Tibial nerve (tissue), 4 donors: ENCODE data around the gene ADGRG3. TPM values are rescaled to one million over a fixed set of nuclear protein-coding genes. Genes with fewer than 3 reads are reported as not detected.

ENCODE experiments used
- DNase-seq, 2 donors: peaks; one replicate each; pipeline ENCODE4 v3.0.0-alpha.2; 2019; ENCODE audit warnings: low spot score in 2 of 2
- H3K27ac ChIP-seq, 4 donors: fragments of 200-600 bp; sonication (generic) in 3 of 4; one replicate each; pipeline ENCODE4 v1.5.1; 2017 to 2019; ENCODE audit warnings: mild to moderate bottlenecking in 1 of 4
- H3K27me3 ChIP-seq, 2 donors: fragments of 200-600 bp; sonication (generic) in 1 of 2; one replicate each; pipeline versions ENCODE4 v1.5.1 to v1.6.0; 2017 to 2019
- H3K36me3 ChIP-seq, 3 donors: fragments of 200-600 bp; sonication (generic); one replicate each; pipeline ENCODE4 v1.5.1; 2018 to 2019
- H3K4me1 ChIP-seq, 4 donors: fragments of 200-600 bp; sonication (generic) in 3 of 4; one replicate each; pipeline ENCODE4 v1.5.1; 2017 to 2019
- H3K4me3 ChIP-seq, 4 donors: fragments of 200-600 bp; sonication (generic) in 3 of 4; one replicate each; pipeline ENCODE4 v1.5.1; 2017 to 2019; ENCODE audit warnings: mild to moderate bottlenecking in 1 of 4, moderate library complexity in 1 of 4
- H3K9me3 ChIP-seq, 4 donors: fragments of 200-600 bp; sonication (generic) in 3 of 4; one replicate each; pipeline ENCODE4 v1.5.1; 2017 to 2019
- EP300 ChIP-seq, 2 donors: sonication (generic); formaldehyde crosslinking; IDR thresholded peaks; one replicate each; pipeline ENCODE4 v1.6.1; 2017; ENCODE audit warnings: antibody characterized with exemption in 2 of 2, mild to moderate bottlenecking in 1 of 2
- POLR2A ChIP-seq, 2 donors: fragments of 450-650 bp; IDR thresholded peaks; one replicate each; pipeline ENCODE4 v1.6.1; 2017; ENCODE audit warnings: antibody characterized with exemption in 2 of 2, mild to moderate bottlenecking in 2 of 2, moderate library complexity in 2 of 2
- WGBS, 2 donors: methylation state at CpG; one replicate each; pipeline ENCODE4 v1.1.5; 2018; 5-methylcytosine and 5-hydroxymethylcytosine counted together
- total RNA-seq, 4 donors: library from RNA; depleted of rRNA; stranded (reverse); fragments of >200 nt; gene quantifications; one replicate each; pipeline ENCODE4 v1.1.0, GENCODE V29; 2016
- TF ChIP-seq, protein P1 (sequence below), 5 experiments: fragments of 200-600 bp in 3 of 5; fragments of 450-650 bp in 2 of 5; sonication (generic) in 3 of 5; IDR thresholded peaks; one replicate each; pipeline ENCODE4 v1.5.1; 2016 to 2019; ENCODE audit warnings: antibody characterized with exemption in 5 of 5, mild to moderate bottlenecking in 3 of 5, moderate library complexity in 2 of 5

ADGRG3 gene
- total RNA-seq, 4 donors from 2014 or later: 0.21 to 1.8 (median 0.90) TPM; not detected in 1

DNA sequence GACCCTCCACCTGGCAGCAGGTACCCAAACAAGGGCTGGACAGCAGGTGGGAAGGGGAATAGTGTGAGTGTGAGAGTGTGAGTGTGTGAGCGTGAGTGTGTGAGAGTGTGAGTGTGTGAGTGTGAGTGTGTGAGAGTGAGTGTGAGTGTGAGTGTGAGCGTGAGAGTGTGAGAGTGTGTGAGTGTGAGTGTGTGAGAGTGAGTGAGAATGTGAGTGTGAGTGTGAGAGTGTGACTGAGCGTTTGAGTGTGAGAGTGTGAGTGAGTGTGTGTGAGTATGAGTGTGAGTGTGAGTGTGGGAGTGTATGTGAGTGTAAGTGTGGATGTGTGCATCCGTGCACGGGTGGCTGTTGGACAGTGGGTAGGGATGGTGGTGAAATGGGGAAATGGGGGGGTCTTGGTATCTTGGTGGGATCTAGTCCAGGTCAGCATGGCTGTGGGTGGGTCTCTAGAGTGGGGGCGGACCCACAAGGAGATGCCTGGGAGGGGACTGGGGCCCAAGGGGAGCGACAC is 39.3 kb upstream of the ADGRG3 start:
- 58 to 75% methylated on average over 6 to 7 of the region's 7 CpGs for WGBS, 2 donors
- Histone ChIP-seq H3K4me3 (peak overlapping the region; percentile 13 to 43 (median 32)), H3K27ac (peak overlapping the region; percentile 47 to 95 (median 74))

DNA sequence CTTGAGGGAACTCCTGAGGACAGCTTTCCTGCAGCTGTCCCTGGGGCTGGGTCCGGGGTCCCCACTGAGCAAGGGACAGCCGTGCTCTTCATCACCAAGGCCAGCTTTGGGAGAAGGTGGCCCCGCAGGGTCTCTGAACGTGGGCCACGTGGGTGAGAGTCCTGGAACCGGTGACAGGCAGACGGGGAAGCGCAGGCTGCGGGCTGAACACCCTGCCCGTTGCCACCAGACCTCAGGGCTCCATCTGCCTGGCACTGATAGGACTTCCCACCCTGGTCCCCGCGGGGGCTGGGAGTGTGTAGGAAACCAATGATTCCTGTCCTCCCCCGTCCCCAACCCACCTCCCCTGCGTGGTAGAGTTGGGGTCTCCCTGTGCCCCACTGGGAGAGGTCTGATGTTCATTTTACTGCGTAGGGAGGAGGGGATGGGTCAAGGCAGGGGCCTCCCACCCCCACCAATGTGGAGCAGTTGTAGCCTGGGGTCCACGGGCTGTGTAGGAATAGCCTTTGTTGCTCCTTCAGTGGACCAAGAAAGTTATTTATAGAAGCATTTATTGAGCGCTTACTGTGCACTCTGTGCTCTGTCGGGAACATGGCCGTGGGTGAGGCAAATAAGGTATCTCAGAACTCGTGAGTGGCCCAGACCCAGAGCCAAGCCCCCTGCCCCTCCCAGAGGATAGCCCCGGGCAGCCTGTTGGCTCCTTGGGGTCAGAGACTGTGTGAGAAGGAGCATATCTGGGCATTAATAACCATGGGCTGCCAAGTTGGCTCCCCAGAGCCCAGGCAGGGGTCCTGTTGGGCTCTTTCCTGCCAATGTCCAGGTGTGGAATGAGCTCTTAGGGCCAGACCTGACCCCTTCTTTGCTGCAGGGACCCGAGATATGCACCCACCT is 38.3 kb upstream of the ADGRG3 start:
- peak overlapping the region in 3 of 4 donors; percentile 62 to 95 (median 86) for H3K27ac ChIP-seq
- peaks cover 0 to 12% of the 10 kb centered on the region in 2 donors for H3K27me3 ChIP-seq
- no peaks in the 10 kb centered on the region for H3K36me3 ChIP-seq

More for the DNA sequence above, 39.3 kb upstream of the ADGRG3 start:
- Histone ChIP-seq H3K4me1 (peaks cover 0 to 70% (median 24%) of the 10 kb centered on the region in 4 donors), H3K9me3 (no peaks in the 10 kb centered on the region), H3K27me3 (peaks cover 0 to 12% of the 10 kb centered on the region in 2 donors), H3K36me3 (no peaks in the 10 kb centered on the region)
- no peak for TF ChIP-seq EP300 (IDR thresholded peaks at IDR 0.05)
- TF ChIP-seq, protein P1, sequence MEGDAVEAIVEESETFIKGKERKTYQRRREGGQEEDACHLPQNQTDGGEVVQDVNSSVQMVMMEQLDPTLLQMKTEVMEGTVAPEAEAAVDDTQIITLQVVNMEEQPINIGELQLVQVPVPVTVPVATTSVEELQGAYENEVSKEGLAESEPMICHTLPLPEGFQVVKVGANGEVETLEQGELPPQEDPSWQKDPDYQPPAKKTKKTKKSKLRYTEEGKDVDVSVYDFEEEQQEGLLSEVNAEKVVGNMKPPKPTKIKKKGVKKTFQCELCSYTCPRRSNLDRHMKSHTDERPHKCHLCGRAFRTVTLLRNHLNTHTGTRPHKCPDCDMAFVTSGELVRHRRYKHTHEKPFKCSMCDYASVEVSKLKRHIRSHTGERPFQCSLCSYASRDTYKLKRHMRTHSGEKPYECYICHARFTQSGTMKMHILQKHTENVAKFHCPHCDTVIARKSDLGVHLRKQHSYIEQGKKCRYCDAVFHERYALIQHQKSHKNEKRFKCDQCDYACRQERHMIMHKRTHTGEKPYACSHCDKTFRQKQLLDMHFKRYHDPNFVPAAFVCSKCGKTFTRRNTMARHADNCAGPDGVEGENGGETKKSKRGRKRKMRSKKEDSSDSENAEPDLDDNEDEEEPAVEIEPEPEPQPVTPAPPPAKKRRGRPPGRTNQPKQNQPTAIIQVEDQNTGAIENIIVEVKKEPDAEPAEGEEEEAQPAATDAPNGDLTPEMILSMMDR (IDR thresholded peaks at IDR 0.05): no peak
- no peak for TF ChIP-seq POLR2A (IDR thresholded peaks at IDR 0.05)
- no peak for DNase-seq

DNA sequence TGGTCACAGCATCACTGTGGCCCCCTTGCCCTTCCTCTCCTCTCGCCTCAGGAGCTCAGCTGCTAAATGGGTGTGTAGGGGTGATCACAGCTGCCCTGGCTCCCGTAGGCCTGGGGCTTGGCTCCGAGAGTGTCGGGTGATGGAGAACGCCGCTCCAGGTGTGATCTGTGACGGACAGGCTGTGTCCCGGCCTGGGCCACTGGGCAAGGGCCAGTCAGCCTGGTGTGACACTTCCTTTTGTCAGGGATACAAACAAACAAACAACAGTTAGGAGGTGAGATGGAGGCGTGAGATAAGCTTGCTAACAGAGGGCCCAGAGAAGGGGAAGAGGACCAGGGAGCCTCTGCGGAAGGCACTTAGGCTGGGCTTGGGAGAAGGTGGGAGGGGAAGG is 37.7 kb upstream of the ADGRG3 start:
- Histone ChIP-seq H3K9me3 (no peaks in the 10 kb centered on the region), H3K4me1 (peaks cover 0 to 71% (median 38%) of the 10 kb centered on the region in 4 donors), H3K27ac (peak overlapping the region in 3 of 4 donors; percentile 62 to 95 (median 86)), H3K27me3 (peaks cover 0 to 12% of the 10 kb centered on the region in 2 donors), H3K36me3 (no peaks in the 10 kb centered on the region), H3K4me3 (peak overlapping the region in 3 of 4 donors; percentile 15 to 43 (median 40))
- 82 to 85% methylated on average over 9 to 10 of the region's 10 CpGs for WGBS, 2 donors
- TF ChIP-seq, protein P1 (IDR thresholded peaks at IDR 0.05): no peak
- TF ChIP-seq POLR2A (IDR thresholded peaks at IDR 0.05) (no peak), EP300 (IDR thresholded peaks at IDR 0.05) (no peak)
- no peak for DNase-seq

More for the DNA sequence above, 38.3 kb upstream of the ADGRG3 start:
- Histone ChIP-seq H3K4me3 (peak overlapping the region; percentile 15 to 43 (median 32)), H3K4me1 (peaks cover 0 to 70% (median 32%) of the 10 kb centered on the region in 4 donors), H3K9me3 (no peaks in the 10 kb centered on the region)
- DNase-seq: no peak
- TF ChIP-seq EP300 (IDR thresholded peaks at IDR 0.05) (no peak), POLR2A (IDR thresholded peaks at IDR 0.05) (no peak)
- TF ChIP-seq, protein P1 (IDR thresholded peaks at IDR 0.05): no peak
- WGBS, 2 donors: 52 to 68% methylated on average over 15 to 21 of the region's 22 CpGs

DNA sequence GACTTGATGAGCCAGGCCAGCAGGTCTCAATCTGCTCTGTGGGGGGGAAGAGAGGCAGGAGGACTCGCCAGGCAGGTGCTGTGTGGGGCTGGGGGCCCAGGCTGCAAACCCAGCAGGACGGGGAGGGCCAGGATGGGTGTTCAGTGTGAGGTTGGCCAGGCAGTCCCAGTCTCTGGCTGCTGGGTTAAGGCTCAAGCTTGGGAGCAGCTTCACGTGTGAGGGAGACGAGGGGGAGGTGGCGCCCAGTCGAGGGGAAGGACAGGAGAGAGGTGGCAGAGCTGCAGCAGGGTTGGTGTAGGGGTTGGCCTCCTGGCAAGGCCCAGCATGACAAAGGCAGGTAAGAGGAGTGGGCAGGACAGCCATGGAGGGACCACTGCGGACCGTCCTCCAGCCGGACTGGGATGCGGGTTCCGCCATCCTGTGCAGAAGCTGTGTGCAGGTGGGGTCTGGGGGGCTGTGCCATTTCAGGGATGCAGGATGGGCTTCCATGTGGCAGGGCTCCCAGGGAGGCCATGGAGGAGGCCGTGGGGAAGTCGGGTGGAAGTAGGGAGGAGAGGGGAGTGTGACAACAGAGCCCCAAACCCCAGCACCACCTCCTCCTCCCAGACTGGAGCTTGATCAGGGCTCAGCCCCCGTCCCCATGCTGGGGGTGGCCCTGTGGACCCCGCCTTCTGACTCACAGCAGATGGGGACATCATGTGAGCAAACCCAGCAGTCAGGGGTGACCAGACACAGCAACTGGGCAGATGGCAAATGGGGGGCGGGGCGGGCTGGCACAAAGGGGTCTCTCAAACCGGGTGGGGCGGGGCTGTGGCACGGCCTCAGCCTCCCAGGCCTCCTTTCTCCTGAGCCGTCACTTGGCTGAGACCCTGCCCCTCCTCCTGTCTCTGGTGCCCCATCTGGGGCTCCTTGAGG is 36.9 kb upstream of the ADGRG3 start:
- no peak for DNase-seq
- Histone ChIP-seq H3K27me3 (peaks cover 0 to 12% of the 10 kb centered on the region in 2 donors), H3K36me3 (no peaks in the 10 kb centered on the region), H3K4me1 (peaks cover 0 to 79% (median 46%) of the 10 kb centered on the region in 4 donors), H3K27ac (peak overlapping the region in 3 of 4 donors; percentile 44 to 95 (median 86)), H3K4me3 (peak overlapping the region in 2 of 4 donors; percentile 40 to 43), H3K9me3 (no peaks in the 10 kb centered on the region)
- no peak for TF ChIP-seq EP300 (IDR thresholded peaks at IDR 0.05)
- TF ChIP-seq POLR2A (IDR thresholded peaks at IDR 0.05): no peak
- TF ChIP-seq, protein P1 (IDR thresholded peaks at IDR 0.05): no peak
- WGBS, 2 donors: 65 to 67% methylated on average over 20 to 21 of the region's 21 CpGs
